CD14-positive monocyte (primary cell): ENCODE measurements around the gene NDUFC2. TPM values are rescaled to one million over a fixed set of nuclear protein-coding genes. Genes with fewer than 3 reads are reported as not detected.
"Not testable (repeated sequence)": the region's sequence is repeated elsewhere in the genome, so short reads cannot be mapped to it uniquely, and the experiment has no call there.

Experiments used
- DNase-seq, 3 donors: peaks; one replicate each; pipeline ENCODE4 v3.0.0-alpha.2; 2011 to 2022
- H2AFZ ChIP-seq: 2 replicates; pipeline ENCODE4 v1.6.0; 2012; ENCODE audit warnings: mild to moderate bottlenecking, low read depth, low read length, inconsistent platforms; ENCODE audit not compliant: insufficient read depth, poor library complexity, severe bottlenecking
- H3K27ac ChIP-seq, 2 donors: 1 replicate in 1 of 2; 2 replicates in 1 of 2; pipeline ENCODE4 v1.5.1; 2012 to 2013; ENCODE audit warnings: low read length in 2 of 2, control low read depth in 1 of 2, inconsistent platforms in 1 of 2, low read depth in 1 of 2, mild to moderate bottlenecking in 1 of 2
- H3K27me3 ChIP-seq, 2 donors: one replicate each; pipeline versions ENCODE4 v1.6.0 to v1.6.1; 2011 to 2013; ENCODE audit warnings: low read length in 2 of 2; ENCODE audit not compliant: control insufficient read depth in 2 of 2, insufficient read depth in 2 of 2
- H3K36me3 ChIP-seq, 2 donors: replicated peaks in 1 of 2; 1 replicate in 1 of 2; 2 replicates in 1 of 2; pipeline versions ENCODE4 v1.5.1 to v1.6.1; 2012 to 2013; ENCODE audit warnings: low read length in 2 of 2, control low read depth in 1 of 2, inconsistent platforms in 1 of 2, mild to moderate bottlenecking in 1 of 2; ENCODE audit not compliant: insufficient read depth in 2 of 2, control insufficient read depth in 1 of 2
- H3K4me1 ChIP-seq, 2 donors: 1 replicate in 1 of 2; 2 replicates in 1 of 2; pipeline versions ENCODE4 v1.5.1 to v1.6.1; 2012 to 2013; ENCODE audit warnings: low read length in 2 of 2, control low read depth in 1 of 2, inconsistent platforms in 1 of 2, mild to moderate bottlenecking in 1 of 2, moderate library complexity in 1 of 2; ENCODE audit not compliant: insufficient read depth in 2 of 2, control insufficient read depth in 1 of 2
- H3K4me2 ChIP-seq: replicated peaks from 2 replicates; pipeline ENCODE3; 2012; ENCODE audit warnings: low read length, moderate library complexity, mild to moderate bottlenecking; ENCODE audit not compliant: poor library complexity, severe bottlenecking; ENCODE audit errors: extremely low read depth
- H3K4me3 ChIP-seq, 3 experiments: fragments of 200-600 bp in 1 of 3; sonication (generic) in 1 of 3; replicated peaks in 1 of 3; 1 replicate in 2 of 3; 2 replicates in 1 of 3; pipeline ENCODE4 v1.5.1; 2011 to 2013; ENCODE audit warnings: low read length in 3 of 3, mild to moderate bottlenecking in 3 of 3, control low read depth in 2 of 3, low read depth in 2 of 3, inconsistent platforms in 1 of 3, moderate library complexity in 1 of 3
- H3K79me2 ChIP-seq: 2 replicates; pipeline ENCODE4 v1.6.0; 2012; ENCODE audit warnings: mild to moderate bottlenecking, control low read depth, inconsistent platforms, low read length, moderate library complexity; ENCODE audit not compliant: insufficient read depth
- H3K9ac ChIP-seq: 2 replicates; pipeline ENCODE4 v1.6.0; 2017; ENCODE audit warnings: low read length, mild to moderate bottlenecking; ENCODE audit not compliant: insufficient read depth, poor library complexity, severe bottlenecking
- H3K9me3 ChIP-seq, 2 donors: replicated peaks in 1 of 2; 1 replicate in 1 of 2; 2 replicates in 1 of 2; pipeline versions ENCODE4 v1.5.1 to v1.6.1; 2012 to 2013; ENCODE audit warnings: low read length in 2 of 2, control low read depth in 1 of 2; ENCODE audit not compliant: control insufficient read depth in 1 of 2, insufficient read depth in 1 of 2
- H4K20me1 ChIP-seq: 2 replicates; pipeline ENCODE4 v1.6.0; 2012; ENCODE audit warnings: mild to moderate bottlenecking, low read length, control low read depth, moderate library complexity; ENCODE audit not compliant: insufficient read depth
- H3K27ac Mint-ChIP-seq, 7 donors: one replicate each; pipeline ENCODE4 v1.8.0; 2020; ENCODE audit warnings: mild to moderate bottlenecking in 7 of 7, mixed read lengths in 7 of 7, moderate library complexity in 6 of 7, inconsistent platforms in 2 of 7
- H3K27me3 Mint-ChIP-seq, 3 donors: one replicate each; pipeline ENCODE4 v1.8.0; 2021 to 2022; ENCODE audit warnings: low read depth in 3 of 3, mild to moderate bottlenecking in 3 of 3, mixed read lengths in 3 of 3, moderate library complexity in 3 of 3, inconsistent platforms in 1 of 3
- H3K36me3 Mint-ChIP-seq, 2 donors: one replicate each; pipeline ENCODE4 v1.8.0; 2020; ENCODE audit warnings: mixed read lengths in 2 of 2, inconsistent platforms in 1 of 2, mild to moderate bottlenecking in 1 of 2
- H3K4me1 Mint-ChIP-seq: one replicate; pipeline ENCODE4 v1.8.0; 2020; ENCODE audit warnings: mild to moderate bottlenecking, mixed read lengths
- H3K4me3 Mint-ChIP-seq, 2 donors: one replicate each; pipeline ENCODE4 v1.8.0; 2020; ENCODE audit warnings: mild to moderate bottlenecking in 2 of 2, mixed read lengths in 2 of 2, moderate library complexity in 1 of 2
- H3K9me3 Mint-ChIP-seq, 7 donors: one replicate each; pipeline ENCODE4 v1.8.0; 2020 to 2022; ENCODE audit warnings: mixed read lengths in 7 of 7, mild to moderate bottlenecking in 6 of 7, moderate library complexity in 6 of 7, inconsistent platforms in 2 of 7
- CTCF ChIP-seq: fragments of 200-600 bp; IDR thresholded peaks from one replicate; pipeline ENCODE4 v1.8.0; 2022; ENCODE audit warnings: antibody characterized with exemption, mild to moderate bottlenecking
- WGBS: methylation state at CpG from one replicate; pipeline ENCODE4 v1.1.5; 2013; ENCODE audit warnings: missing lambda C conversion rate; ENCODE audit not compliant: insufficient coverage; 5-methylcytosine and 5-hydroxymethylcytosine counted together
- intact Hi-C, 2 donors: fragments of 100-400 bp; cut with micrococcal nuclease; formaldehyde crosslinking; loops; one replicate each; pipeline versions ENCODE4 v1.15.0 to v1.15.1; 2023
- polyA plus RNA-seq, 3 donors: library from polyadenylated mRNA; depleted of rRNA in 1 of 3; unstranded in 2 of 3; stranded (reverse) in 1 of 3; fragments of 300-500 nt in 2 of 3; fragments of >200 nt in 1 of 3; fragmentation: Illumina TruSeq in 2 of 3; gene quantifications; 1 replicate in 2 of 3; 2 replicates in 1 of 3; pipeline ENCODE4 v1.2.3, GENCODE V29; 2012 to 2021

Gene NDUFC2
- polyA plus RNA-seq, 3 donors, result 47.7 to 219 (median 209) TPM

GRCh38 chr11:78085972-78086371 lies 6.3 kb upstream of the NDUFC2 start:
- Histone ChIP-seq H2AFZ (no peak overlapping the region), H3K4me1 (no peaks in the 10 kb centered on the region), H3K9ac (no peak overlapping the region), H3K9me3 (no peaks in the 10 kb centered on the region), H4K20me1 (no peaks in the 10 kb centered on the region), H3K36me3 (no peaks in the 10 kb centered on the region), H3K79me2 (no peaks in the 10 kb centered on the region), H3K27ac (no peak overlapping the region), H3K4me2 (no peak overlapping the region), H3K4me3 (no peak overlapping the region), H3K27me3 (no peaks in the 10 kb centered on the region)
- intact Hi-C loops, result no loop called here
- H3K4me3 Mint-ChIP-seq, result no peak overlapping the region
- no peak for DNase-seq
- H3K27ac Mint-ChIP-seq, result no peak overlapping the region
- no peaks in the 10 kb centered on the region for H3K4me1 Mint-ChIP-seq
- H3K36me3 Mint-ChIP-seq, result no peaks in the 10 kb centered on the region
- no peak for TF ChIP-seq CTCF
- 100% methylated on average over 1 of the region's 3 CpGs for WGBS
- peaks cover 0 to 4% (median 0%) of the 10 kb centered on the region in 3 donors for H3K27me3 Mint-ChIP-seq
- H3K9me3 Mint-ChIP-seq, result peaks cover 0 to 1% (median 0%) of the 10 kb centered on the region in 7 donors

- H2AFZ ChIP-seq, H3K27ac ChIP-seq, H3K9me3 Mint-ChIP-seq, H3K9ac ChIP-seq, H4K20me1 ChIP-seq, H3K79me2 ChIP-seq, H3K27me3 ChIP-seq, H3K36me3 ChIP-seq, H3K4me3 Mint-ChIP-seq, H3K4me2 ChIP-seq, H3K4me1 Mint-ChIP-seq, H3K9me3 ChIP-seq, H3K27ac Mint-ChIP-seq, H3K36me3 Mint-ChIP-seq, intact Hi-C loops, H3K4me3 ChIP-seq, DNase-seq, H3K27me3 Mint-ChIP-seq: not testable (repeated sequence)
- 97% methylated on average over 8 of the region's 8 CpGs for WGBS
- peaks cover 7 to 11% of the 10 kb centered on the region in 2 donors for H3K4me1 ChIP-seq
Measured at GRCh38 chr11:78084506-78084905, 4.8 kb upstream of the NDUFC2 start.
